ENCODE measurements around the gene SHANK1.

- TF ChIP-seq CTCF (conservative IDR thresholded peaks at IDR 0.05; ENCODE audit: low read length): no peak
- TF ChIP-seq EZH2phosphoT487 (IDR thresholded peaks at IDR 0.05; ENCODE audit: borderline replicate concordance, low read depth, low read length): no peak
Measured at GRCh38 chr19:50626011-50626410, 93.6 kb downstream of the SHANK1 start.

Measured in OCI-LY7 (cell line).